K562 (cell line): ENCODE results near the gene ZNF521. TPM values are rescaled to one million over a fixed set of nuclear protein-coding genes. Genes with fewer than 3 reads are reported as not detected.

Experiments
- ATAC-seq: fragments of 200-7000 bp; cut with Tn5 transposase; 3 replicates; pipeline ENCODE4 v1.9.1; 2020; ENCODE audit warnings: moderate library complexity
- BruUV-seq: library from RNA; stranded (reverse); fragments of 400-500 nt; replicated peaks from 2 replicates; lab custom pipeline; 2021; lab: Mats Ljungman, UMichigan
- CTCF ChIA-PET: fragments of 300-600 bp; formaldehyde crosslinking; extraction: SDS; loops from one replicate; lab custom pipeline; 2021; ENCODE audit warnings: low intra/inter-chr PET ratio; lab: Yijun Ruan, JAX
- POLR2A ChIA-PET: fragments of 300-600, 350-650 bp; sonication (Branson Sonifier 250); formaldehyde crosslinking; extraction: SDS; loops from one replicate; lab custom pipeline; 2021; ENCODE audit warnings: antibody characterized with exemption, inconsistent platforms; lab: Yijun Ruan, JAX
- DNase-seq, 4 experiments: peaks; one replicate each; pipeline versions ENCODE4 v3.0.0 to v3.0.0-alpha.2; 2011 to 2018; ENCODE audit warnings: low spot score in 3 of 4, mixed read lengths in 3 of 4; ENCODE audit errors: extremely low read depth in 1 of 4
- FAIRE-seq: peaks from 2 replicates; lab custom pipeline; 2011; peaks lifted over from hg19 to GRCh38; lab: Jason Lieb, UNC
- H2AFZ ChIP-seq: 2 replicates; pipeline ENCODE4 v1.6.0; 2011; ENCODE audit warnings: low read depth, low read length, control low read depth, inconsistent platforms
- H3K27ac ChIP-seq: fragments of 200-600 bp; 3 replicates; pipeline ENCODE4 v1.8.0; 2011; ENCODE audit warnings: low read depth, mild to moderate bottlenecking, control low read depth, inconsistent platforms, low read length, moderate library complexity, mixed read lengths; ENCODE audit errors: extremely low read depth
- H3K27me3 ChIP-seq, 2 experiments: fragments of 300-600 bp in 1 of 2; 2 replicates in 1 of 2; 3 replicates in 1 of 2; pipeline versions ENCODE4 v1.6.0 to v1.8.0; 2011; ENCODE audit warnings: inconsistent platforms in 2 of 2, low read length in 2 of 2, mild to moderate bottlenecking in 1 of 2, mixed read lengths in 1 of 2, moderate library complexity in 1 of 2; ENCODE audit not compliant: control insufficient read depth in 2 of 2, insufficient read depth in 2 of 2
- H3K36me3 ChIP-seq: fragments of 300-600 bp; 3 replicates; pipeline ENCODE4 v1.8.0; 2011; ENCODE audit warnings: mild to moderate bottlenecking, low read length, inconsistent platforms; ENCODE audit not compliant: control insufficient read depth, insufficient read depth
- H3K4me1 ChIP-seq, 2 experiments: fragments of 200-600 bp in 1 of 2; replicated peaks in 1 of 2; 2 replicates in 1 of 2; 3 replicates in 1 of 2; pipeline versions ENCODE4 v1.5.1 to v1.8.0; 2011; ENCODE audit warnings: inconsistent platforms in 2 of 2, low read length in 2 of 2, mild to moderate bottlenecking in 1 of 2, mixed read lengths in 1 of 2, moderate library complexity in 1 of 2; ENCODE audit not compliant: control insufficient read depth in 2 of 2, insufficient read depth in 2 of 2
- H3K4me2 ChIP-seq: 2 replicates; pipeline ENCODE4 v1.6.1; 2011; ENCODE audit warnings: low read length, control low read depth, inconsistent platforms, mixed read lengths; ENCODE audit not compliant: insufficient read depth
- H3K4me3 ChIP-seq: fragments of 200-600 bp; sonication (generic), shearing (Covaris generic); 2 replicates; pipeline ENCODE4 v1.5.1; 2016; ENCODE audit warnings: control low read depth, inconsistent platforms
- H3K79me2 ChIP-seq: fragments of 200-600 bp; 3 replicates; pipeline ENCODE4 v1.8.0; 2011; ENCODE audit warnings: low read length, inconsistent platforms; ENCODE audit not compliant: control insufficient read depth, insufficient read depth
- H3K9ac ChIP-seq, 2 experiments: 2 replicates each; pipeline versions ENCODE4 v1.6.0 to v1.6.1; 2011; ENCODE audit warnings: low read depth in 2 of 2, low read length in 2 of 2, control low read depth in 1 of 2, inconsistent platforms in 1 of 2, mild to moderate bottlenecking in 1 of 2, mixed read lengths in 1 of 2; ENCODE audit not compliant: insufficient read depth in 1 of 2
- H3K9me1 ChIP-seq: one replicate; pipeline ENCODE4 v1.6.0; 2011; ENCODE audit warnings: inconsistent platforms, mild to moderate bottlenecking, low read length, moderate library complexity; ENCODE audit not compliant: control insufficient read depth, insufficient read depth
- H3K9me3 ChIP-seq: replicated peaks from 2 replicates; pipeline ENCODE4 v1.5.1; 2011; ENCODE audit warnings: low read depth, low read length, inconsistent platforms; ENCODE audit not compliant: control insufficient read depth, insufficient read depth
- H4K20me1 ChIP-seq: replicated peaks from 2 replicates; pipeline ENCODE4 v1.6.1; 2011; ENCODE audit warnings: low read length, inconsistent platforms, mixed read lengths; ENCODE audit not compliant: control insufficient read depth, insufficient read depth
- CHAMP1 ChIP-seq: fragments of 450-650 bp; IDR thresholded peaks from 2 replicates; pipeline ENCODE4 v1.6.1; 2016; ENCODE audit warnings: mild to moderate bottlenecking
- CHD4 ChIP-seq: fragments of 200-600 bp; sonication (generic); IDR thresholded peaks from 3 replicates; pipeline ENCODE4 v1.6.1; 2012; ENCODE audit warnings: low read depth, mild to moderate bottlenecking, mixed read lengths, low read length, inconsistent platforms; ENCODE audit not compliant: insufficient read depth, insufficient replicate concordance, poor library complexity, severe bottlenecking
- FOXK1 ChIP-seq: sonication (generic); formaldehyde crosslinking; IDR thresholded peaks from 2 replicates; pipeline ENCODE4 v1.8.0; 2022; ENCODE audit warnings: missing genetic modification reagents, mild to moderate bottlenecking, borderline replicate concordance
- HNRNPK ChIP-seq: fragments of 200-400 bp; formaldehyde crosslinking; IDR thresholded peaks from one replicate; pipeline ENCODE4 v1.6.1; 2018; ENCODE audit warnings: mild to moderate bottlenecking, low read depth, low read length; ENCODE audit not compliant: poor library complexity, severe bottlenecking
- ILK ChIP-seq: fragments of 450-650 bp; IDR thresholded peaks from 2 replicates; pipeline ENCODE4 v1.6.1; 2016; ENCODE audit warnings: missing genetic modification characterization, low read depth, mild to moderate bottlenecking, missing compliant biosample characterization, moderate library complexity, borderline replicate concordance
- MAFF ChIP-seq: IDR thresholded peaks from 2 replicates; pipeline ENCODE4 v1.6.1; 2012; ENCODE audit warnings: low read length, improper control_type of control experiment
- PHF21A ChIP-seq: fragments of 450-650 bp; IDR thresholded peaks from 2 replicates; pipeline ENCODE4 v1.6.1; 2017; ENCODE audit warnings: low read depth, borderline replicate concordance
- SP1 ChIP-seq: sonication (generic); formaldehyde crosslinking; IDR thresholded peaks from 2 replicates; pipeline ENCODE4 v1.8.1; 2022; ENCODE audit warnings: mild to moderate bottlenecking, missing genetic modification reagents
- ZNF140 ChIP-seq: fragments of 250-450 bp; sonication (Bioruptor Pico); IDR thresholded peaks from 2 replicates; pipeline ENCODE4 v1.8.0; 2021; ENCODE audit warnings: moderate library complexity, mild to moderate bottlenecking, inconsistent platforms
- ZNF507 ChIP-seq: conservative IDR thresholded peaks from 2 replicates; pipeline ENCODE4 v1.6.1; 2017; ENCODE audit warnings: missing genetic modification characterization, missing compliant biosample characterization
- WGBS: fragments of 100-300 bp; shearing (Covaris generic); methylation state at CpG from one replicate; pipeline ENCODE4 v1.1.6; 2016; ENCODE audit warnings: low coverage, mixed read lengths; ENCODE audit not compliant: insufficient coverage; ENCODE audit errors: missing lambda C conversion rate; 5-methylcytosine and 5-hydroxymethylcytosine counted together
- in situ Hi-C: fragments of 300-500 bp; cut with MboI; formaldehyde crosslinking; loops from 4 replicates; pipeline ENCODE4 v1.15.0; 2018; ENCODE audit warnings: inconsistent platforms, mixed read lengths
- intact Hi-C: fragments of 100-400 bp; cut with micrococcal nuclease; formaldehyde crosslinking; loops from 2 replicates; pipeline ENCODE4 v1.14.2; 2022
- polyA plus RNA-seq, 8 experiments: library from polyadenylated mRNA; depleted of rRNA in 4 of 8; stranded (reverse) in 5 of 8; unstranded in 3 of 8; fragments of >200 nt; fragmentation: Nextera tagmentation in 2 of 8; fragmentation: Illumina TruSeq in 1 of 8; extraction: Ambion mirVana in 2 of 8; extraction: Trizol in 1 of 8; gene quantifications; 2 replicates each; pipeline versions ENCODE4 v1.2.1 to v1.2.3, GENCODE V29; 2011 to 2014; ENCODE audit warnings: inconsistent platforms in 1 of 8, missing spikeins in 1 of 8
- total RNA-seq, 7 experiments: library from RNA; depleted of rRNA in 6 of 7; stranded (reverse); fragments of >200 nt in 6 of 7; fragmentation: Illumina TruSeq in 2 of 7; extraction: Trizol in 2 of 7; gene quantifications; 2 replicates each; pipeline versions ENCODE4 v1.2.1 to v1.2.3, GENCODE V29; 2011 to 2021; ENCODE audit warnings: low replicate concordance in 1 of 7

The ZNF521 gene
- total and polyA plus RNA-seq, 9 of the 15 experiments (the other 6 are each of a cell fraction or from before 2014, with no cell fraction given), result 1.2 to 5.8 (median 1.6) TPM

- ChIA-PET CTCF (no interaction called here), POLR2A (interaction anchor here (0.8 kb wide), 1 partner anchor 13 kb away, joined by 3 read pairs; no protein-coding TSS in a partner anchor)
- H3K9ac ChIP-seq, result no peak overlapping the region
- no peak for DNase-seq
- no peaks in the 10 kb centered on the region for H3K79me2 ChIP-seq
- H3K27me3 ChIP-seq, result no peaks in the 10 kb centered on the region; a peak in 1 of 5 replicates
- no peaks in the 10 kb centered on the region for H4K20me1 ChIP-seq
- H3K27ac ChIP-seq, result no peak overlapping the region
- no peak overlapping the region for H2AFZ ChIP-seq
- no peaks in the 10 kb centered on the region for H3K9me1 ChIP-seq
- no peaks in the 10 kb centered on the region for H3K9me3 ChIP-seq
- no peak overlapping the region for H3K4me2 ChIP-seq
- no TSS peak for BruUV-seq
- no peak overlapping the region for H3K4me3 ChIP-seq
- no peaks in the 10 kb centered on the region for H3K36me3 ChIP-seq
- 1% methylated on average over 7 of the region's 7 CpGs for WGBS
- intact Hi-C loops, result no loop called here
- in situ Hi-C loops, result no loop called here
- TF ChIP-seq ILK (tag), result no peak
- TF ChIP-seq HNRNPK, result no peak
- no peak for TF ChIP-seq PHF21A
- TF ChIP-seq FOXK1 (CRISPR knock-in tag), result no peak
- TF ChIP-seq SP1 (CRISPR knock-in tag), result no peak
- TF ChIP-seq MAFF, result no peak
- no peak for TF ChIP-seq CHD4
- no peak for TF ChIP-seq ZNF140 (CRISPR knock-in tag)
- TF ChIP-seq CHAMP1, result no peak
- TF ChIP-seq ZNF507 (tag), result no peak
- no peak for ATAC-seq
- no peaks in the 10 kb centered on the region for H3K4me1 ChIP-seq
- FAIRE-seq, result no peak
Measured at GRCh38 chr18:25057491-25058050, 294.4 kb downstream of the ZNF521 start.
